ENCODE data around the gene HS3ST4. TPM values are rescaled to one million over a fixed set of nuclear protein-coding genes. Genes with fewer than 3 reads are reported as not detected.

HS3ST4 gene
- total RNA-seq, 2 donors from 2014 or later = not detected

Small RNA genes within 50 kb of the gene (microRNA-seq; reads per million reads assigned to microRNA genes)
- 0 reads per million in 2 donors for gene MIR548W (ENCODE audit: borderline microRNAs expressed in 2 of 2)

All from posterior vena cava (tissue), 2 donors.